ENCODE data around the gene TMEM178A. TPM values are rescaled to one million over a fixed set of nuclear protein-coding genes. Genes with fewer than 3 reads are reported as not detected.

Gene TMEM178A
- total and polyA plus RNA-seq, 2 of the 4 experiments (the other 2 are of a cell fraction): 0.18 to 1.8 TPM

DNA sequence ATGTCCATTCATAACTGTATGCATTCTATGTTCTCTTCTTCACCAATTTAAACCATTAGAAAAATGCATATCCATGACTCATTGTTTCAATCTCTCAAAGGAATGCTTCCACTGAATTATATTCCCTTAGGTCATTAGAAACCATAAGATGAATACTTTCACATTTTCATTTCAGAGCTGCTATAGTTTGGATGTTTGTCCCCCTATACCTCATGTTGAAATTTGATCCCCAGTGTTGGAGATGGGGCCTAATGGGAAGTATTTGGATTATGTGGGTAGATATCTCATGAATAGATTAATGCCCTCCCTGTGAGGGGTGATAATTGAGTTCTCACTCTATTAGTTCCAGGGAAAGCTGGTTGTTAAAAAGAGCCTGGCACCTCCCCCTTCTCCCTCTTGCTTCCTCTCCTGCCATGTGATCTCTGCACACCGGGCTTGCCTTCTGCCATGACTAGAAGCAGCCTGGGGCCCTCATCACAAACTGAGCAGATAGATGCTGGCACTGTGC is 77.6 kb downstream of the TMEM178A start:
- peak overlapping the region; percentile 79 for H3K4ac ChIP-seq (ENCODE audit: low read depth, low read length)
- peak overlapping the region; percentile 91 for H3K27ac ChIP-seq (ENCODE audit: insufficient read depth, low read length)
- peak overlapping the region; percentile 9; the same call in 1 of the 2 replicates for H3K9ac ChIP-seq (ENCODE audit: low read depth, low read length)
- peak overlapping the region; percentile 38; the same call in 1 of the 2 replicates for H3K18ac ChIP-seq (ENCODE audit: low read depth, low read length)
- dilution Hi-C loops (cut with HindIII; ENCODE audit: low sequenced_read_pairs, unreplicated experiment) (no loop called here), in situ Hi-C loops (cut with MboI; ENCODE audit: low sequenced_read_pairs) (no loop called here), intact Hi-C loops (cut with micrococcal nuclease) (no loop called here)
- POLR2A ChIA-PET (ENCODE audit: unreplicated experiment): interaction anchor here (0.6 kb wide), 1 partner anchor 173 kb away, joined by 3 read pairs; no protein-coding TSS in a partner anchor
- H3K4me1 ChIP-seq (ENCODE audit: control insufficient read depth, insufficient read depth, low read length): peaks cover 15% of the 10 kb centered on the region
- no peak overlapping the region for H2BK15ac ChIP-seq (ENCODE audit: low read depth, low read length)
- peaks cover 13% of the 10 kb centered on the region for H3K9me1 ChIP-seq (ENCODE audit: insufficient read depth, low read length)
- peak overlapping the region; percentile 52; the same call in 1 of the 2 replicates for H2BK120ac ChIP-seq (ENCODE audit: low read depth, low read length)
- H3K14ac ChIP-seq (replicated peaks; ENCODE audit: low read depth, low read length): peak overlapping the region; percentile 38; the same call in 1 of the 2 replicates
- H3K9me3 ChIP-seq (ENCODE audit: control insufficient read depth, insufficient read depth, low read length): no peaks in the 10 kb centered on the region
- H4K91ac ChIP-seq (ENCODE audit: insufficient read depth, low read depth, low read length): peak overlapping the region; percentile 64; the same call in 1 of the 2 replicates
- 14% methylated on average over 1 of the region's 1 CpG; no CpG with 5 or more reads in 1 of the 2 experiments for WGBS, 2 experiments (ENCODE audit: extremely low coverage in 2 of 2, insufficient read length in 1 of 2)
- H2BK20ac ChIP-seq (ENCODE audit: low read depth, low read length): peak overlapping the region; percentile 22; the same call in 1 of the 2 replicates
- no peak overlapping the region for H2AFZ ChIP-seq (replicated peaks; ENCODE audit: low read length, poor library complexity)
- H3K36me3 ChIP-seq (ENCODE audit: control insufficient read depth, insufficient read depth, low read length): peaks cover 5% of the 10 kb centered on the region; the same call in 1 of the 2 replicates
- peak overlapping the region in 1 of 2 experiments; percentile 44; a peak in 2 of 4 replicates for H4K8ac ChIP-seq (ENCODE audit: low read depth in 2 of 2, low read length in 2 of 2)
- peaks cover 4% of the 10 kb centered on the region; the same call in 1 of the 2 replicates for H4K20me1 ChIP-seq (ENCODE audit: insufficient read depth, low read length)
- peak overlapping the region; percentile 47; the same call in 1 of the 2 replicates for H3K23ac ChIP-seq (ENCODE audit: low read depth, low read length)
- peak overlapping the region; percentile 12; the same call in 1 of the 2 replicates for H3K4me2 ChIP-seq (ENCODE audit: low read depth, low read length)
- no peak overlapping the region for H2AK9ac ChIP-seq (replicated peaks; ENCODE audit: low read depth, low read length, poor library complexity)
- H3K27me3 ChIP-seq (ENCODE audit: control insufficient read depth, insufficient read depth, low read length): no peaks in the 10 kb centered on the region
- DNase-seq: peak; percentile 70
- H2BK5ac ChIP-seq (ENCODE audit: low read depth, low read length, poor library complexity, severe bottlenecking): peak overlapping the region; percentile 89
- no peak overlapping the region for H2AK5ac ChIP-seq (ENCODE audit: low read depth, low read length)
- CTCF ChIA-PET: interaction anchor here (0.6 kb wide), 1 partner anchor 257 kb away, joined by 4 read pairs; no protein-coding TSS in a partner anchor
- 0 out of 2 replicates have a peak overlapping the region, but pooled peaks have one; percentile 6 for H4K5ac ChIP-seq (ENCODE audit: low read depth, low read length)
- H3K4me3 ChIP-seq (ENCODE audit: insufficient read depth, low read depth, low read length): no peak overlapping the region
- H3K79me1 ChIP-seq (ENCODE audit: low read depth in 1 of 2, low read length in 2 of 2): peaks cover 0 to 22% of the 10 kb centered on the region in 2 experiments; a peak in 2 of 4 replicates
- ATAC-seq (ENCODE audit: low read depth): peak; percentile 74
- no TSS peak for BruUV-seq (replicated peaks)
- peak overlapping the region; percentile 19; the same call in 1 of the 2 replicates for H3K56ac ChIP-seq (ENCODE audit: extremely low read depth, insufficient read depth, low read length)
- TF ChIP-seq POLR2A (IDR thresholded peaks at IDR 0.05; ENCODE audit: low read depth, low read length): no peak
- no peak for TF ChIP-seq CEBPB (IDR thresholded peaks at IDR 0.05; ENCODE audit: low read depth, low read length)
- no peak for TF ChIP-seq CHD1 (IDR thresholded peaks at IDR 0.05; ENCODE audit: low read depth, low read length)
- TF ChIP-seq FOS (IDR thresholded peaks at IDR 0.05; ENCODE audit: low read depth, low read length): peak; percentile 50; the same call in 1 of the 2 replicates
- TF ChIP-seq MAZ (IDR thresholded peaks at IDR 0.05; ENCODE audit: borderline replicate concordance, low read depth, low read length): no peak
- no peak for TF ChIP-seq SMC3 (IDR thresholded peaks at IDR 0.05; ENCODE audit: low read depth, low read length)
- no peak for TF ChIP-seq BHLHE40 (IDR thresholded peaks at IDR 0.05; ENCODE audit: low read depth, low read length)
- no peak for TF ChIP-seq RFX5 (IDR thresholded peaks at IDR 0.05; ENCODE audit: low read depth, low read length)
- no peak for TF ChIP-seq RAD21 (IDR thresholded peaks at IDR 0.05; ENCODE audit: low read length)
- TF ChIP-seq MAFK (IDR thresholded peaks at IDR 0.05; ENCODE audit: low read depth, low read length): no peak
- TF ChIP-seq, protein P1, sequence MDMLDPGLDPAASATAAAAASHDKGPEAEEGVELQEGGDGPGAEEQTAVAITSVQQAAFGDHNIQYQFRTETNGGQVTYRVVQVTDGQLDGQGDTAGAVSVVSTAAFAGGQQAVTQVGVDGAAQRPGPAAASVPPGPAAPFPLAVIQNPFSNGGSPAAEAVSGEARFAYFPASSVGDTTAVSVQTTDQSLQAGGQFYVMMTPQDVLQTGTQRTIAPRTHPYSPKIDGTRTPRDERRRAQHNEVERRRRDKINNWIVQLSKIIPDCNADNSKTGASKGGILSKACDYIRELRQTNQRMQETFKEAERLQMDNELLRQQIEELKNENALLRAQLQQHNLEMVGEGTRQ (IDR thresholded peaks at IDR 0.05; ENCODE audit: low read depth, low read length): peak; percentile 39; the same call in 1 of the 2 replicates
- TF ChIP-seq RCOR1 (IDR thresholded peaks at IDR 0.05; ENCODE audit: insufficient replicate concordance, low read length): no peak

All from IMR-90 (cell line).